Measurements from ENCODE around the gene PACRG. TPM values are rescaled to one million over a fixed set of nuclear protein-coding genes. Genes with fewer than 3 reads are reported as not detected.

The PACRG gene
- total RNA-seq, 1 donor from 2014 or later: under 0.01 TPM

- DNase-seq (ENCODE audit: low read depth in 2 of 2): no peak
These were observed 446.0 kb downstream of the PACRG start for GRCh38 chr6:163173741-163174140.

GRCh38 chr6:163175301-163175700 is 447.5 kb downstream of the PACRG start:
- no peak for DNase-seq (ENCODE audit: low read depth in 2 of 2)

GRCh38 chr6:163176097-163176496 is 448.3 kb downstream of the PACRG start:
- DNase-seq (ENCODE audit: low read depth in 2 of 2): no peak

GRCh38 chr6:163177007-163177406 is 449.2 kb downstream of the PACRG start:
- no peak for DNase-seq (ENCODE audit: low read depth in 2 of 2)

- no peak for DNase-seq (ENCODE audit: low read depth in 2 of 2)
These were observed 450.2 kb downstream of the PACRG start for GRCh38 chr6:163177892-163178420.

GRCh38 chr6:163179061-163179460 is 451.3 kb downstream of the PACRG start:
- DNase-seq (ENCODE audit: low read depth in 2 of 2): no peak

- no peak for DNase-seq (ENCODE audit: low read depth in 2 of 2)
These were observed 451.9 kb downstream of the PACRG start for GRCh38 chr6:163179721-163180120.

GRCh38 chr6:163180874-163181541 is 453.2 kb downstream of the PACRG start:
- DNase-seq (ENCODE audit: low read depth in 2 of 2): peak; percentile 61 to 79

- no peak for DNase-seq (ENCODE audit: low read depth in 2 of 2)
These were observed 453.9 kb downstream of the PACRG start for GRCh38 chr6:163181666-163182180.

GRCh38 chr6:163182696-163183095 is 454.9 kb downstream of the PACRG start:
- DNase-seq (ENCODE audit: low read depth in 2 of 2): no peak

GRCh38 chr6:163183806-163184205 is 456.0 kb downstream of the PACRG start:
- DNase-seq (ENCODE audit: low read depth in 2 of 2): no peak

- no peak for DNase-seq (ENCODE audit: low read depth in 2 of 2)
These were observed 458.0 kb downstream of the PACRG start for GRCh38 chr6:163185744-163186143.

GRCh38 chr6:163186527-163186926 is 458.8 kb downstream of the PACRG start:
- DNase-seq (ENCODE audit: low read depth in 2 of 2): no peak

GRCh38 chr6:163187201-163187600 is 459.4 kb downstream of the PACRG start:
- DNase-seq (ENCODE audit: low read depth in 2 of 2): no peak

- no peak for DNase-seq (ENCODE audit: low read depth in 2 of 2)
These were observed 459.8 kb downstream of the PACRG start for GRCh38 chr6:163187606-163188005.

- DNase-seq (ENCODE audit: low read depth in 2 of 2): no peak
These were observed 461.0 kb downstream of the PACRG start for GRCh38 chr6:163188746-163189145.

- no peak for DNase-seq (ENCODE audit: low read depth in 2 of 2)
These were observed 461.8 kb downstream of the PACRG start for GRCh38 chr6:163189609-163190008.

GRCh38 chr6:163190786-163191185 is 463.0 kb downstream of the PACRG start:
- DNase-seq (ENCODE audit: low read depth in 2 of 2): no peak

GRCh38 chr6:163191704-163192537 is 464.1 kb downstream of the PACRG start:
- peak in 1 of 2 donors; percentile 11 for DNase-seq (ENCODE audit: low read depth in 2 of 2)

GRCh38 chr6:163192591-163192990 is 464.8 kb downstream of the PACRG start:
- no peak for DNase-seq (ENCODE audit: low read depth in 2 of 2)

GRCh38 chr6:163193326-163193725 is 465.6 kb downstream of the PACRG start:
- DNase-seq (ENCODE audit: low read depth in 2 of 2): no peak
